WTC11 (cell line): Measurements from ENCODE around the gene PPHLN1. TPM values are rescaled to one million over a fixed set of nuclear protein-coding genes. Genes with fewer than 3 reads are reported as not detected.

Experiments
- ATAC-seq: fragments of 200-7000 bp; cut with Tn5 transposase; 2 replicates; pipeline ENCODE4 v1.10.0; 2021; ENCODE audit warnings: mild to moderate bottlenecking, moderate library complexity
- CTCF ChIA-PET: fragments of 300-600 bp; sonication (Branson Sonifier 250); formaldehyde crosslinking; loops from one replicate; lab custom pipeline; 2021; ENCODE audit warnings: antibody characterized with exemption; lab: Charles Lee
- POLR2A ChIA-PET: fragments of 350-600 bp; sonication (Branson Sonifier 250); formaldehyde crosslinking; loops from one replicate; lab custom pipeline; 2021; ENCODE audit warnings: antibody characterized with exemption; lab: Charles Lee
- DNase-seq: peaks from one replicate; pipeline ENCODE4 v3.0.0; 2021; ENCODE audit warnings: low spot score
- H3K27ac Mint-ChIP-seq: 2 replicates; pipeline ENCODE4 v1.8.0; 2021; ENCODE audit warnings: mixed read lengths
- H3K27me3 Mint-ChIP-seq: 2 replicates; pipeline ENCODE4 v1.8.0; 2021; ENCODE audit warnings: low read depth, mild to moderate bottlenecking, moderate library complexity, mixed read lengths
- H3K36me3 Mint-ChIP-seq: 2 replicates; pipeline ENCODE4 v1.8.0; 2021; ENCODE audit warnings: mixed read lengths
- H3K4me1 Mint-ChIP-seq: 2 replicates; pipeline ENCODE4 v1.8.0; 2022; ENCODE audit warnings: mixed read lengths
- H3K4me3 Mint-ChIP-seq: 2 replicates; pipeline ENCODE4 v1.8.0; 2021; ENCODE audit warnings: mild to moderate bottlenecking, moderate library complexity, mixed read lengths
- H3K9me3 Mint-ChIP-seq: 2 replicates; pipeline ENCODE4 v1.8.0; 2021; ENCODE audit warnings: mixed read lengths
- ATF3 ChIP-seq: sonication (generic); formaldehyde crosslinking; conservative IDR thresholded peaks from 2 replicates; pipeline ENCODE4 v1.8.1; 2022; ENCODE audit warnings: mild to moderate bottlenecking, missing genetic modification reagents
- ATF6 ChIP-seq: sonication (generic); formaldehyde crosslinking; IDR thresholded peaks from 2 replicates; pipeline ENCODE4 v1.8.1; 2023; ENCODE audit warnings: mild to moderate bottlenecking, missing genetic modification reagents
- CREM ChIP-seq: sonication (generic); formaldehyde crosslinking; IDR thresholded peaks from 2 replicates; pipeline ENCODE4 v1.8.1; 2022; ENCODE audit warnings: mild to moderate bottlenecking, missing genetic modification reagents, moderate library complexity
- E2F1 ChIP-seq: sonication (generic); formaldehyde crosslinking; IDR thresholded peaks from 2 replicates; pipeline ENCODE4 v1.8.0; 2022; ENCODE audit warnings: mild to moderate bottlenecking, missing genetic modification reagents
- EMX1 ChIP-seq: fragments of 250-450 bp; sonication (Bioruptor Pico); IDR thresholded peaks from 2 replicates; pipeline ENCODE4 v1.8.0; 2021; ENCODE audit warnings: mild to moderate bottlenecking
- HMGA2 ChIP-seq: fragments of 250-450 bp; sonication (Bioruptor Pico); IDR thresholded peaks from 2 replicates; pipeline ENCODE4 v1.4.0; 2021; ENCODE audit warnings: mild to moderate bottlenecking, moderate library complexity
- NFATC4 ChIP-seq: fragments of 250-450 bp; sonication (Bioruptor Pico); IDR thresholded peaks from 2 replicates; pipeline ENCODE4 v1.9.0; 2021; ENCODE audit warnings: mild to moderate bottlenecking
- NR1H2 ChIP-seq: sonication (generic); formaldehyde crosslinking; IDR thresholded peaks from 2 replicates; pipeline ENCODE4 v1.9.0; 2021; ENCODE audit warnings: mild to moderate bottlenecking, moderate library complexity, missing genetic modification reagents
- PRRX2 ChIP-seq: fragments of 250-450 bp; sonication (Bioruptor Pico); IDR thresholded peaks from 2 replicates; pipeline ENCODE4 v1.8.0; 2021; ENCODE audit warnings: mild to moderate bottlenecking
- RELA ChIP-seq: sonication (generic); formaldehyde crosslinking; IDR thresholded peaks from 2 replicates; pipeline ENCODE4 v1.8.1; 2022; ENCODE audit warnings: missing genetic modification reagents, mild to moderate bottlenecking, borderline replicate concordance
- SMAD4 ChIP-seq: sonication (generic); formaldehyde crosslinking; IDR thresholded peaks from 2 replicates; pipeline ENCODE4 v1.8.0; 2022; ENCODE audit warnings: mild to moderate bottlenecking, missing genetic modification reagents
- TEAD1 ChIP-seq: sonication (generic); formaldehyde crosslinking; IDR thresholded peaks from 2 replicates; pipeline ENCODE4 v1.8.0; 2022; ENCODE audit warnings: mild to moderate bottlenecking, missing genetic modification reagents
- USF1 ChIP-seq: sonication (generic); formaldehyde crosslinking; IDR thresholded peaks from 2 replicates; pipeline ENCODE4 v1.8.0; 2022; ENCODE audit warnings: mild to moderate bottlenecking, missing genetic modification reagents
- ZMAT4 ChIP-seq: fragments of 250-450 bp; sonication (Bioruptor Pico); IDR thresholded peaks from 2 replicates; pipeline ENCODE4 v1.9.0; 2021; ENCODE audit warnings: mild to moderate bottlenecking
- ZNF121 ChIP-seq: sonication (generic); formaldehyde crosslinking; IDR thresholded peaks from 2 replicates; pipeline ENCODE4 v1.8.0; 2023; ENCODE audit warnings: missing genetic modification reagents
- ZNF138 ChIP-seq: sonication (generic); formaldehyde crosslinking; conservative IDR thresholded peaks from 2 replicates; pipeline ENCODE4 v1.8.1; 2022; ENCODE audit warnings: mild to moderate bottlenecking, moderate library complexity, missing genetic modification reagents
- ZNF263 ChIP-seq: sonication (generic); formaldehyde crosslinking; IDR thresholded peaks from 2 replicates; pipeline ENCODE4 v1.8.1; 2022; ENCODE audit warnings: low read depth, mild to moderate bottlenecking, moderate library complexity, missing genetic modification reagents
- ZNF317 ChIP-seq: sonication (generic); formaldehyde crosslinking; IDR thresholded peaks from 2 replicates; pipeline ENCODE4 v1.8.1; 2023; ENCODE audit warnings: low read depth, mild to moderate bottlenecking, moderate library complexity, missing genetic modification reagents, borderline replicate concordance
- ZNF425 ChIP-seq: fragments of 250-450 bp; sonication (Bioruptor Pico); conservative IDR thresholded peaks from 2 replicates; pipeline ENCODE4 v1.9.0; 2021; ENCODE audit warnings: mild to moderate bottlenecking
- total RNA-seq: library from RNA; stranded (reverse); gene quantifications from 3 replicates; pipeline ENCODE4 v1.2.3, GENCODE V29; 2021

The PPHLN1 gene
- total RNA-seq, 1 experiment from 2014 or later: 61.1 TPM

- no peaks in the 10 kb centered on the region for H3K9me3 Mint-ChIP-seq
- DNase-seq: peak; percentile 44
- 0 out of 2 replicates have a peak overlapping the region, but pooled peaks have one; percentile 80 for H3K27ac Mint-ChIP-seq
- H3K27me3 Mint-ChIP-seq: no peaks in the 10 kb centered on the region
- peak; percentile 90 for ATAC-seq
- no peak overlapping the region for H3K4me3 Mint-ChIP-seq
- POLR2A ChIA-PET: no interaction called here
- peaks cover 37% of the 10 kb centered on the region for H3K4me1 Mint-ChIP-seq
- TF ChIP-seq ZNF425 (CRISPR knock-in tag) (no peak), ZNF121 (CRISPR knock-in tag) (no peak), ZMAT4 (CRISPR knock-in tag) (no peak), ATF3 (no peak)
- CTCF ChIA-PET: interaction anchor here (1.0 kb wide), 1 partner anchor 12 kb away, joined by 3 read pairs; no protein-coding TSS in a partner anchor
- H3K36me3 Mint-ChIP-seq: peaks cover 6% of the 10 kb centered on the region
Measured at GRCh38 chr12:42364692-42365091, 38.7 kb downstream of the PPHLN1 start.

GRCh38 chr12:42365486-42365885 lies 39.5 kb downstream of the PPHLN1 start:
- ATAC-seq: no peak

GRCh38 chr12:42370013-42370412 lies 44.0 kb downstream of the PPHLN1 start:
- H3K4me3 Mint-ChIP-seq: peak overlapping the region; percentile 42
- TF ChIP-seq EMX1 (CRISPR knock-in tag): no peak
- no peak for TF ChIP-seq CREM (CRISPR knock-in tag)
- no peak for TF ChIP-seq NFATC4 (CRISPR knock-in tag)
- TF ChIP-seq ZNF138: no peak
- no peak for TF ChIP-seq RELA (CRISPR knock-in tag)
- no peak for TF ChIP-seq NR1H2 (CRISPR knock-in tag)
- TF ChIP-seq HMGA2: no peak
- TF ChIP-seq ZNF263 (CRISPR knock-in tag): no peak
- TF ChIP-seq ZMAT4 (CRISPR knock-in tag): no peak
- no peak for TF ChIP-seq ATF3

More at GRCh38 chr12:42365486-42365885, 39.5 kb downstream of the PPHLN1 start:
- Mint-ChIP-seq H3K9me3 (no peaks in the 10 kb centered on the region), H3K4me1 (peaks cover 45% of the 10 kb centered on the region), H3K36me3 (peaks cover 6% of the 10 kb centered on the region), H3K27ac (peak overlapping the region; percentile 9; the same call in 1 of the 2 replicates), H3K27me3 (no peaks in the 10 kb centered on the region), H3K4me3 (no peak overlapping the region)
- no peak for DNase-seq
- CTCF ChIA-PET: no interaction called here
- POLR2A ChIA-PET: no interaction called here
- TF ChIP-seq PRRX2: no peak
- TF ChIP-seq ATF6 (CRISPR knock-in tag): no peak
- TF ChIP-seq RELA (CRISPR knock-in tag): no peak
- TF ChIP-seq SMAD4 (CRISPR knock-in tag): no peak
- TF ChIP-seq USF1 (CRISPR knock-in tag): no peak
- TF ChIP-seq TEAD1 (CRISPR knock-in tag): no peak
- TF ChIP-seq E2F1 (CRISPR knock-in tag): no peak
- TF ChIP-seq ZNF317: no peak

More at GRCh38 chr12:42370013-42370412, 44.0 kb downstream of the PPHLN1 start:
- ATAC-seq: peak; percentile 73
- DNase-seq: no peak
- Mint-ChIP-seq H3K9me3 (no peaks in the 10 kb centered on the region), H3K27ac (peak overlapping the region; percentile 76), H3K36me3 (no peaks in the 10 kb centered on the region; the same call in 1 of the 2 replicates), H3K27me3 (no peaks in the 10 kb centered on the region), H3K4me1 (peaks cover 60% of the 10 kb centered on the region)
- ChIA-PET CTCF (interaction anchor here (0.8 to 1.6 kb wide), 2 partner anchors 74 to 339 kb away, joined by 3 read pairs; no protein-coding TSS in a partner anchor), POLR2A (no interaction called here)
